IMR-90 (cell line): Measurements from ENCODE around the gene NKAIN1. TPM values are rescaled to one million over a fixed set of nuclear protein-coding genes. Genes with fewer than 3 reads are reported as not detected.

ENCODE experiments used
- ATAC-seq: fragments of 200-7000 bp; cut with Tn5 transposase; 2 replicates; pipeline ENCODE4 v1.9.1; 2020; ENCODE audit warnings: low read depth, mild to moderate bottlenecking, moderate library complexity
- BruUV-seq: library from RNA; stranded (reverse); fragments of 400-500 nt; replicated peaks from 2 replicates; lab custom pipeline; 2021; lab: Mats Ljungman, UMichigan
- CTCF ChIA-PET: fragments of 300-600 bp; formaldehyde crosslinking; extraction: SDS; loops from one replicate; lab custom pipeline; 2021; ENCODE audit warnings: antibody characterized with exemption; lab: Yijun Ruan, JAX
- POLR2A ChIA-PET: fragments of 300-600 bp; sonication (Branson Sonifier 250); formaldehyde crosslinking; loops from one replicate; lab custom pipeline; 2022; ENCODE audit warnings: antibody characterized with exemption; ENCODE audit not compliant: unreplicated experiment; lab: Charles Lee
- DNase-seq: peaks from one replicate; pipeline ENCODE4 v3.0.0; 2013
- H2AFZ ChIP-seq: replicated peaks from 2 replicates; pipeline ENCODE3; 2013; ENCODE audit warnings: low read length, mild to moderate bottlenecking; ENCODE audit not compliant: poor library complexity
- H2AK5ac ChIP-seq: 2 replicates; pipeline ENCODE4 v1.6.1; 2013; ENCODE audit warnings: low read depth, low read length, inconsistent platforms
- H2AK9ac ChIP-seq: replicated peaks from 2 replicates; pipeline ENCODE3; 2013; ENCODE audit warnings: mild to moderate bottlenecking, low read depth, low read length, moderate library complexity; ENCODE audit not compliant: poor library complexity
- H2BK120ac ChIP-seq: 2 replicates; pipeline ENCODE4 v1.6.1; 2013; ENCODE audit warnings: low read depth, low read length, inconsistent platforms
- H2BK15ac ChIP-seq: 3 replicates; pipeline ENCODE4 v1.6.1; 2013; ENCODE audit warnings: low read depth, low read length, inconsistent platforms
- H2BK20ac ChIP-seq: 2 replicates; pipeline ENCODE4 v1.6.1; 2013; ENCODE audit warnings: low read depth, mild to moderate bottlenecking, inconsistent platforms, low read length, moderate library complexity
- H2BK5ac ChIP-seq: 2 replicates; pipeline ENCODE4 v1.6.1; 2013; ENCODE audit warnings: mild to moderate bottlenecking, low read depth, low read length, inconsistent platforms; ENCODE audit not compliant: poor library complexity, severe bottlenecking
- H3K14ac ChIP-seq: replicated peaks from 2 replicates; pipeline ENCODE4 v1.6.1; 2013; ENCODE audit warnings: low read depth, low read length, inconsistent platforms
- H3K18ac ChIP-seq: 2 replicates; pipeline ENCODE4 v1.6.1; 2013; ENCODE audit warnings: low read depth, low read length, control low read depth
- H3K23ac ChIP-seq: 2 replicates; pipeline ENCODE4 v1.6.1; 2013; ENCODE audit warnings: low read depth, low read length, inconsistent platforms
- H3K27ac ChIP-seq: 2 replicates; pipeline ENCODE4 v1.5.1; 2013; ENCODE audit warnings: mild to moderate bottlenecking, control low read depth, low read length; ENCODE audit not compliant: insufficient read depth
- H3K27me3 ChIP-seq: 2 replicates; pipeline ENCODE4 v1.6.1; 2013; ENCODE audit warnings: low read length; ENCODE audit not compliant: control insufficient read depth, insufficient read depth
- H3K36me3 ChIP-seq: 2 replicates; pipeline ENCODE4 v1.6.1; 2013; ENCODE audit warnings: low read length, mixed read lengths; ENCODE audit not compliant: control insufficient read depth, insufficient read depth
- H3K4ac ChIP-seq: 2 replicates; pipeline ENCODE4 v1.6.1; 2013; ENCODE audit warnings: low read depth, low read length, inconsistent platforms
- H3K4me1 ChIP-seq: 2 replicates; pipeline ENCODE4 v1.6.1; 2013; ENCODE audit warnings: low read length, mixed read lengths; ENCODE audit not compliant: control insufficient read depth, insufficient read depth
- H3K4me2 ChIP-seq: 2 replicates; pipeline ENCODE4 v1.6.1; 2013; ENCODE audit warnings: low read depth, mild to moderate bottlenecking, control low read depth, low read length, moderate library complexity
- H3K4me3 ChIP-seq: 2 replicates; pipeline ENCODE4 v1.5.1; 2013; ENCODE audit warnings: low read depth, mild to moderate bottlenecking, control low read depth, low read length, moderate library complexity; ENCODE audit not compliant: insufficient read depth
- H3K56ac ChIP-seq: 2 replicates; pipeline ENCODE4 v1.6.1; 2013; ENCODE audit warnings: low read length, inconsistent platforms; ENCODE audit not compliant: insufficient read depth; ENCODE audit errors: extremely low read depth
- H3K79me1 ChIP-seq, 2 experiments: 2 replicates each; pipeline ENCODE4 v1.6.1; 2013; ENCODE audit warnings: low read length in 2 of 2, inconsistent platforms in 1 of 2, low read depth in 1 of 2
- H3K9ac ChIP-seq: 2 replicates; pipeline ENCODE4 v1.6.1; 2013; ENCODE audit warnings: low read depth, low read length, control low read depth
- H3K9me1 ChIP-seq: 2 replicates; pipeline ENCODE4 v1.6.1; 2013; ENCODE audit warnings: low read length, inconsistent platforms; ENCODE audit not compliant: insufficient read depth
- H3K9me3 ChIP-seq: 2 replicates; pipeline ENCODE4 v1.6.1; 2013; ENCODE audit warnings: low read length; ENCODE audit not compliant: control insufficient read depth, insufficient read depth
- H4K20me1 ChIP-seq: 2 replicates; pipeline ENCODE4 v1.6.1; 2013; ENCODE audit warnings: low read length, inconsistent platforms; ENCODE audit not compliant: insufficient read depth
- H4K5ac ChIP-seq: 2 replicates; pipeline ENCODE4 v1.6.1; 2013; ENCODE audit warnings: mild to moderate bottlenecking, low read depth, low read length, control low read depth
- H4K8ac ChIP-seq, 2 experiments: 2 replicates each; pipeline ENCODE4 v1.6.1; 2013; ENCODE audit warnings: low read depth in 2 of 2, low read length in 2 of 2, control low read depth in 1 of 2, inconsistent platforms in 1 of 2
- H4K91ac ChIP-seq: 2 replicates; pipeline ENCODE4 v1.6.1; 2013; ENCODE audit warnings: low read depth, low read length, inconsistent platforms; ENCODE audit not compliant: insufficient read depth
- CEBPB ChIP-seq: IDR thresholded peaks from 2 replicates; pipeline ENCODE4 v1.6.1; 2012; ENCODE audit warnings: low read depth, low read length, improper control_type of control experiment
- CHD1 ChIP-seq: IDR thresholded peaks from 2 replicates; pipeline ENCODE4 v1.6.1; 2012; ENCODE audit warnings: low read depth, low read length, improper control_type of control experiment
- MAFK ChIP-seq: IDR thresholded peaks from 2 replicates; pipeline ENCODE4 v1.6.1; 2012; ENCODE audit warnings: low read depth, low read length, improper control_type of control experiment
- MAZ ChIP-seq: IDR thresholded peaks from 2 replicates; pipeline ENCODE4 v1.6.1; 2012; ENCODE audit warnings: low read depth, mild to moderate bottlenecking, low read length, improper control_type of control experiment, moderate library complexity, borderline replicate concordance
- POLR2A ChIP-seq: IDR thresholded peaks from 2 replicates; pipeline ENCODE4 v1.6.1; 2012; ENCODE audit warnings: mild to moderate bottlenecking, low read depth, low read length
- RFX5 ChIP-seq: IDR thresholded peaks from 2 replicates; pipeline ENCODE4 v1.8.0; 2012; ENCODE audit warnings: low read depth, mild to moderate bottlenecking, low read length, moderate library complexity
- SMC3 ChIP-seq: fragments of 150-350 bp; IDR thresholded peaks from 2 replicates; pipeline ENCODE4 v1.6.1; 2016; ENCODE audit warnings: low read depth, mild to moderate bottlenecking, antibody characterized with exemption, low read length, moderate library complexity
- WGBS, 2 experiments: methylation state at CpG; one replicate each; pipeline versions ENCODE4 v1.1.5 to v1.1.7; 2013; ENCODE audit warnings: missing lambda C conversion rate in 2 of 2; ENCODE audit not compliant: insufficient read length in 1 of 2; ENCODE audit errors: extremely low coverage in 2 of 2; 5-methylcytosine and 5-hydroxymethylcytosine counted together
- dilution Hi-C: fragments of 300-500 bp; cut with HindIII; formaldehyde crosslinking; loops from one replicate; pipeline ENCODE4 v1.14.3; 2018; ENCODE audit warnings: low sequenced_read_pairs; ENCODE audit not compliant: unreplicated experiment
- in situ Hi-C: fragments of 300-500 bp; cut with MboI; formaldehyde crosslinking; loops from 3 replicates; pipeline ENCODE4 v1.14.3; 2019; ENCODE audit warnings: low sequenced_read_pairs, inconsistent platforms, mixed read lengths
- intact Hi-C: fragments of 100-400 bp; cut with micrococcal nuclease; formaldehyde crosslinking; loops from 2 replicates; pipeline ENCODE4 v1.10.0; 2022
- polyA plus RNA-seq, 3 experiments: library from polyadenylated mRNA; depleted of rRNA; stranded (reverse); fragments of >200 nt; gene quantifications; 2 replicates each; pipeline ENCODE4 v1.2.3, GENCODE V29; 2012; ENCODE audit warnings: low replicate concordance in 1 of 3
- total RNA-seq: library from RNA; depleted of rRNA; stranded (reverse); fragments of >200 nt; gene quantifications from 2 replicates; pipeline ENCODE4 v1.2.3, GENCODE V29; 2012
- TF ChIP-seq, protein P1 (sequence below): fragments of 150-350 bp; IDR thresholded peaks from 2 replicates; pipeline ENCODE4 v1.6.1; 2016; ENCODE audit warnings: low read depth, mild to moderate bottlenecking, low read length, moderate library complexity, borderline replicate concordance
- TF ChIP-seq, protein P2 (sequence below): conservative IDR thresholded peaks from 2 replicates; pipeline ENCODE4 v1.5.1; 2012; ENCODE audit warnings: mild to moderate bottlenecking, low read depth, low read length, improper control_type of control experiment
- TF ChIP-seq, protein P3 (sequence below): fragments of 150-350 bp; IDR thresholded peaks from 2 replicates; pipeline ENCODE4 v1.6.1; 2017; ENCODE audit warnings: mild to moderate bottlenecking, antibody characterized with exemption, low read length, low read depth

NKAIN1 gene
- total and polyA plus RNA-seq, 2 of the 4 experiments (the other 2 are of a cell fraction), result under 0.01 to 0.09 TPM

DNA sequence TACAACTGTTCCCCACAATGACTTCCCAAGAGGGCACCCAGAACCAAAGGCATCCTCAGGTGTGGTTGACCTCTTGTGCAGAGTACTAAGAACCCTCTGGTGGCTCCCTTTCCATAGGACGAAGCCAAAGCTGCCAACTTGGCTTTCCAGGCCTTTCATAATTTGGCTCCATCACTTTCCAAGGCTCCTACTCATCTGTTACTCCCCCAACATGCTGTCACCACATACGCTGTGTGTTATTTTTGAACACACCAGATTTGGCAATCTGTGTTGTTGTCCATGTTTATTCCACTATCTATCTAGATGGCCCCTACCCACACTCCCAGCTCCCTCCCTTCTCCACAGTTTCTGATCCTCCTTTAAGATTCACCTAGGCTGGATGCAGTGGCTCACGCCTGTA, 10.2 kb upstream of the NKAIN1 start:
- Histone ChIP-seq H3K79me1 (no peaks in the 10 kb centered on the region), H2AK9ac (no peak overlapping the region), H3K14ac (no peak overlapping the region), H3K27ac (no peak overlapping the region), H4K5ac (no peak overlapping the region), H2AFZ (no peak overlapping the region), H3K4me1 (no peaks in the 10 kb centered on the region), H2BK15ac (no peak overlapping the region), H3K9me3 (no peaks in the 10 kb centered on the region), H3K23ac (no peak overlapping the region), H2AK5ac (no peak overlapping the region), H3K56ac (no peak overlapping the region), H3K9ac (no peak overlapping the region), H3K27me3 (peaks cover 6% of the 10 kb centered on the region), H3K18ac (no peak overlapping the region), H4K20me1 (no peaks in the 10 kb centered on the region), H4K8ac (no peak overlapping the region), H3K4ac (no peak overlapping the region), H3K36me3 (no peaks in the 10 kb centered on the region), H2BK20ac (no peak overlapping the region), H3K4me3 (no peak overlapping the region), H4K91ac (no peak overlapping the region), H3K4me2 (no peak overlapping the region), H2BK5ac (no peak overlapping the region), H2BK120ac (no peak overlapping the region), H3K9me1 (no peaks in the 10 kb centered on the region)
- DNase-seq (no peak), ATAC-seq (no peak)
- intact Hi-C loops, result no loop called here
- in situ Hi-C loops, result no loop called here
- ChIA-PET CTCF (no interaction called here), POLR2A (no interaction called here)
- BruUV-seq, result no TSS peak
- dilution Hi-C loops, result no loop called here
- TF ChIP-seq CHD1, result no peak
- TF ChIP-seq RFX5, result no peak
- TF ChIP-seq, protein P1, sequence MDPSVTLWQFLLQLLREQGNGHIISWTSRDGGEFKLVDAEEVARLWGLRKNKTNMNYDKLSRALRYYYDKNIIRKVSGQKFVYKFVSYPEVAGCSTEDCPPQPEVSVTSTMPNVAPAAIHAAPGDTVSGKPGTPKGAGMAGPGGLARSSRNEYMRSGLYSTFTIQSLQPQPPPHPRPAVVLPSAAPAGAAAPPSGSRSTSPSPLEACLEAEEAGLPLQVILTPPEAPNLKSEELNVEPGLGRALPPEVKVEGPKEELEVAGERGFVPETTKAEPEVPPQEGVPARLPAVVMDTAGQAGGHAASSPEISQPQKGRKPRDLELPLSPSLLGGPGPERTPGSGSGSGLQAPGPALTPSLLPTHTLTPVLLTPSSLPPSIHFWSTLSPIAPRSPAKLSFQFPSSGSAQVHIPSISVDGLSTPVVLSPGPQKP, result no peak
- TF ChIP-seq POLR2A, result no peak
- no peak for TF ChIP-seq CEBPB
- TF ChIP-seq, protein P2, sequence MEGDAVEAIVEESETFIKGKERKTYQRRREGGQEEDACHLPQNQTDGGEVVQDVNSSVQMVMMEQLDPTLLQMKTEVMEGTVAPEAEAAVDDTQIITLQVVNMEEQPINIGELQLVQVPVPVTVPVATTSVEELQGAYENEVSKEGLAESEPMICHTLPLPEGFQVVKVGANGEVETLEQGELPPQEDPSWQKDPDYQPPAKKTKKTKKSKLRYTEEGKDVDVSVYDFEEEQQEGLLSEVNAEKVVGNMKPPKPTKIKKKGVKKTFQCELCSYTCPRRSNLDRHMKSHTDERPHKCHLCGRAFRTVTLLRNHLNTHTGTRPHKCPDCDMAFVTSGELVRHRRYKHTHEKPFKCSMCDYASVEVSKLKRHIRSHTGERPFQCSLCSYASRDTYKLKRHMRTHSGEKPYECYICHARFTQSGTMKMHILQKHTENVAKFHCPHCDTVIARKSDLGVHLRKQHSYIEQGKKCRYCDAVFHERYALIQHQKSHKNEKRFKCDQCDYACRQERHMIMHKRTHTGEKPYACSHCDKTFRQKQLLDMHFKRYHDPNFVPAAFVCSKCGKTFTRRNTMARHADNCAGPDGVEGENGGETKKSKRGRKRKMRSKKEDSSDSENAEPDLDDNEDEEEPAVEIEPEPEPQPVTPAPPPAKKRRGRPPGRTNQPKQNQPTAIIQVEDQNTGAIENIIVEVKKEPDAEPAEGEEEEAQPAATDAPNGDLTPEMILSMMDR, result no peak
- no peak for TF ChIP-seq MAZ
- TF ChIP-seq MAFK, result no peak
- TF ChIP-seq, protein P3, sequence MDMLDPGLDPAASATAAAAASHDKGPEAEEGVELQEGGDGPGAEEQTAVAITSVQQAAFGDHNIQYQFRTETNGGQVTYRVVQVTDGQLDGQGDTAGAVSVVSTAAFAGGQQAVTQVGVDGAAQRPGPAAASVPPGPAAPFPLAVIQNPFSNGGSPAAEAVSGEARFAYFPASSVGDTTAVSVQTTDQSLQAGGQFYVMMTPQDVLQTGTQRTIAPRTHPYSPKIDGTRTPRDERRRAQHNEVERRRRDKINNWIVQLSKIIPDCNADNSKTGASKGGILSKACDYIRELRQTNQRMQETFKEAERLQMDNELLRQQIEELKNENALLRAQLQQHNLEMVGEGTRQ, result no peak
- no peak for TF ChIP-seq SMC3
- 86% methylated on average over 1 of the region's 3 CpGs; no CpG with 5 or more reads in 1 of the 2 experiments for WGBS, 2 experiments
